Renal pelvis (tissue), 4 donors: ENCODE results near the gene CDK6. TPM values are rescaled to one million over a fixed set of nuclear protein-coding genes. Genes with fewer than 3 reads are reported as not detected.
"Not testable (repeated sequence)": the region's sequence is repeated elsewhere in the genome, so short reads cannot be mapped to it uniquely, and the experiment has no call there.

ENCODE experiments used
- DNase-seq: peaks from one replicate; pipeline ENCODE4 v3.0.0-alpha.2; 2013
- polyA plus RNA-seq, 3 donors: library from polyadenylated mRNA; unstranded; fragments of 120-200 nt; gene quantifications; one replicate each; pipeline ENCODE4 v1.2.1, GENCODE V29; 2013; ENCODE audit not compliant: insufficient read length in 3 of 3

The CDK6 gene
- polyA plus RNA-seq, 3 donors, result 40.0 to 41.7 (median 40.3) TPM

GRCh38 chr7:92629779-92630178, 206.6 kb downstream of the CDK6 start:
- DNase-seq, result no peak

- DNase-seq, result no peak
These were observed 208.4 kb downstream of the CDK6 start for GRCh38 chr7:92627956-92628355.

GRCh38 chr7:92626281-92626809, 210.0 kb downstream of the CDK6 start:
- no peak for DNase-seq

GRCh38 chr7:92625617-92626016, 210.8 kb downstream of the CDK6 start:
- no peak for DNase-seq

GRCh38 chr7:92624298-92624996, 211.9 kb downstream of the CDK6 start:
- no peak for DNase-seq

GRCh38 chr7:92623544-92623943, 212.8 kb downstream of the CDK6 start:
- DNase-seq, result no peak

GRCh38 chr7:92622685-92623084, 213.7 kb downstream of the CDK6 start:
- DNase-seq, result no peak

- DNase-seq, result no peak
These were observed 214.3 kb downstream of the CDK6 start for GRCh38 chr7:92622030-92622429.

GRCh38 chr7:92621561-92622023, 214.8 kb downstream of the CDK6 start:
- DNase-seq, result no peak

GRCh38 chr7:92621026-92621540, 215.3 kb downstream of the CDK6 start:
- DNase-seq, result peak; percentile 70

- no peak for DNase-seq
These were observed 220.5 kb downstream of the CDK6 start for GRCh38 chr7:92615861-92616260.

GRCh38 chr7:92614660-92615174, 221.7 kb downstream of the CDK6 start:
- peak; percentile 48 for DNase-seq

- no peak for DNase-seq
These were observed 222.7 kb downstream of the CDK6 start for GRCh38 chr7:92613720-92614119.

- DNase-seq, result no peak
These were observed 223.2 kb downstream of the CDK6 start for GRCh38 chr7:92613214-92613613.

- no peak for DNase-seq
These were observed 223.9 kb downstream of the CDK6 start for GRCh38 chr7:92612501-92612900.

- no peak for DNase-seq
These were observed 224.6 kb downstream of the CDK6 start for GRCh38 chr7:92611735-92612134.

- DNase-seq, result no peak
These were observed 226.4 kb downstream of the CDK6 start for GRCh38 chr7:92609921-92610518.

GRCh38 chr7:92608380-92609322, 227.7 kb downstream of the CDK6 start:
- peak; percentile 38 for DNase-seq

GRCh38 chr7:92606985-92607384, 229.4 kb downstream of the CDK6 start:
- DNase-seq, result no peak

GRCh38 chr7:92604517-92604916, 231.9 kb downstream of the CDK6 start:
- DNase-seq, result not testable (repeated sequence)

GRCh38 chr7:92603089-92603445, 233.3 kb downstream of the CDK6 start:
- DNase-seq, result no peak
